GM21786 (cell line): Measurements from ENCODE around the gene CYTH4.

Experiments used
- ATAC-seq: cut with Tn5 transposase; IDR thresholded peaks from one replicate; pipeline ENCODE4 v1.9.1; 2021; ENCODE audit not compliant: unreplicated experiment

CYTH4 gene

GRCh38 chr22:37308385-37309200, 26.3 kb downstream of the CYTH4 start:
- no peak for ATAC-seq

- no peak for ATAC-seq
These were observed 27.1 kb downstream of the CYTH4 start for GRCh38 chr22:37309211-37310074.

- no peak for ATAC-seq
These were observed 27.8 kb downstream of the CYTH4 start for GRCh38 chr22:37310075-37310606.

DNA sequence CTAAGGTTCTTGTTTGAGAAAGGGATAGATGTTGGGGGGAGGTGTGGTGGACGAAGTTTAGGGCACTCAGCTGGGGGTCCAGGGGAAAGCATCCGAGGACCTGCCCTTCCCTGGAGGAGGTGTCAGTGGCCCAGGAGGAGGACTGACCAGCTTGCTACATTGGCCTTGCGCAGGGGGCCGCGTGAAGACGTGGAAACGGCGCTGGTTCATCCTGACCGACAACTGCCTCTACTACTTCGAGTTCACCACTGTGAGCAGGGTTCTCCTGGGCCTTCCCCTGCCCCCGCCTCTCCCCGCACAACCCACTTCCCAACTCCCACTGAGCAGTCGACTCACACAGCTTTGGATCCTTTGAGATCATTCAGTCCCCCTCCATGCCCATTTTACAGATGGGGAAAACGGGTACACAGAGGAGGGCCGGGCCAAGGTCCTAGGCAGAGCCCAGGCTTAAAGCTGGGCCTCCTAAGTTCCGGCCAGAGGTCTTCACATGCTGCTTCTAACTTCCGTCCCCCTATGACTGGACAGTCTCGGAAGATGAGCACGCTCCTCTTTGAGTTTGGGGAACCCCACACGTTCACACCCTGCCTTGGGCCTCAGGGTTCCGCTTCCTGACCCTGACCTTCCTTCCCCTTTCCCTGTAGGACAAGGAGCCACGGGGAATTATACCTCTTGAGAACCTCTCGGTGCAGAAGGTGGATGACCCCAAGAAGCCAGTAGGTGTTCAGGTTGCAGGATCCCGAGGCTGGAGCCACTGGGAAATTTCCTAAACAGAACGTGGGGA, 28.7 kb downstream of the CYTH4 start:
- no peak for ATAC-seq

DNA sequence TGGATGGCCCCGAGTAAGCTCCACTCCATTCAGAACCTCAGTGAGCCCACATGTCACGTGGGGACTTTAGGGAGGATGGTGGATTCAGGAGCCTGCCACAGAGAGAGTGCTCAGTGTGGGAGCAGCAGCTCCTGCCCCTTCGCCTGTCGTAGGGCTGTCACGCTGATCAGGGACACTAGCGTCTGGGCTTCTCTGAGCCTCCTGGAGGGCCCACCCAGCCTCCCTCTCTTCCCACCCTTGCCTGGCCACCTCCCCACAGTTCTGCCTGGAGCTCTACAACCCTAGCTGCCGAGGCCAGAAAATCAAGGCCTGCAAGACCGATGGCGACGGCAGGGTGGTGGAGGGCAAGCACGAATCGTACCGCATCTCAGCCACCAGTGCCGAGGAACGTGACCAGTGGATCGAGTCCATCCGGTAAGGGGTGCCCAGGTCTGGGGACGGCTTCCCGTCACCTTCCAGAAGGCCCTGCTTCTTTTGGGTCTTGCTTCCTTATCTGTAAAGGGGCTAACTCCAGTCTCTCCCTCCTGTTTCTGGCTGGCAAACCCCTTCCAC, 29.5 kb downstream of the CYTH4 start:
- no peak for ATAC-seq

GRCh38 chr22:37312549-37313183, 30.4 kb downstream of the CYTH4 start:
- ATAC-seq, result no peak

DNA sequence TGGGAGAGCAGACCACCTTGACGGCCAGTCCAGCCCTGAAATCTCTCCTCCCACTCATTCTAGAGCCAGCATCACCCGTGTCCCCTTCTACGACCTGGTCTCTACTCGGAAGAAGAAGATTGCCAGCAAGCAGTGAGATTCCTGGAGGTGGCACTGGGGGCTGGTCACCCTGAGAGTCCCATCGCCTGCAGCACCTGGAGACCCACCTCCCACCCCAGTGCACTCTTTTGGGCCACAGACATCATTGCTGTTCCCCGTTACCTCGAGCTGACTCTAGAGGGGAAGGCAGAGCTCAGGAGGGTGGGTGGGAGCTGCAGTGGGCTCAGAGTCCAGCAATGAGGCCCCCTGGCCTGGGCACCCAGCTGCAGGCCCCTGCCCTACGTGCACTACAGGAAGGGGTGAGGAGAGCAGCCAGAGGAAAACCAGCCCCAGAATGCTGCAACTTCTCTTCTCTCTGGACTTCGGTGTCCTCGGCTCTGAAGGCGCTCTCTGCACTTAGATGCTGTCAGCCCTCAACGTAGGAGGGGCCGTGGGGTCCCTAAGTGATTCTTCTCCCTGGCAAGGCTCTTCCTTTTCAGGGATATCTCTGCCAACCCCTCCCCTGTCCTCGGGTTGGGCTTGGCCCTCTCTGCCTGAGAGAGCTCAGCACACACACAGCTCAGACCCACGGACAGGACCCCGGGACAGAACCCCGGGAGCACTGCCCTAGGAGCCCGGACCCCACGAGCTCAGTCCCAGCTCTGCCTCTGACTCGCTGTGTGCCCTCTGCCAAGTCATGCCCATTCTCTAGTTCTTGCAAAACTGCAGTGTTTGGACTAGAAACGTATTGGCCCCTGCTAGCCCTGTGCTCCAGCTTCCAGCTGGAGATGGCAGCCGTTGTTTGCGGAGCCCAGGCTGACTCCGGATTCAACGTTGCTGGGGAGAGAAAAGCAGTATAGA, 31.3 kb downstream of the CYTH4 start:
- ATAC-seq, result no peak

DNA sequence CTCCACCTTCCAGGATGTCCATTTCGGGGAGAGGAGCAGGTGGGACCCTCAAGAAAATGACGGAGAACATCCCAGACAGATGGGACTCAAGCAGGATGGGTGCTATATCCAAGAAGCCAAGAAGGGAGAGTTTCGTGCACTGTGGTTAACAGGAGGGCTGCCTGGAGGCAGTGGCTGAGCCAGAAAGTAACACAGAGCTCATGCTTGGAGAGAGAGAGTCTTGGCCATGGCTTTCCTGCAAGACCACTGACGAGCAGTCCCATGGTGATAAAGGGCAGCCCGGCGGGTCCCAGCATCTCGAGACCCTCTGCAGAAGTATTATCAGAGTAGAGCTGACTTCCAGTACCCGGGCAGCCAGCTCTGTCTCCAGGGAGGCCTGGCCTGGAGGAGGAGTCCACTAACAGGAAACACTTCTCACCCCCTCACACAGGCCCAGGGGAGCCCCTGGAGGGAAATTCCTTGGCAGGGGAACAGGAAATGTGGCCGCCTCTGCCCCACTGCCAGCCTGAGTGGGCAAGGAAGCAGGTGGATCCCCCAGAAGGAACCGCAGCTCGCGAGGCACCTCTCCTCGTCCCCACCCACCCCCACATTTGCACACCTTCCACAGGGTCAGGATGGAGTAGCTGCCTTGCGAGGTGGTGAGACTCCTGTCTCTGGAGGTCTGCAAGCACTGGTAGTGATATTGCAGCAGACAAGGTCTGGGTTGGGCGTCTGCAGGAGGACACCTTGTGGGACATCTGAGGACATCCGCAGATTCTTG, 32.2 kb downstream of the CYTH4 start:
- ATAC-seq, result no peak

- ATAC-seq, result no peak
These were observed 34.1 kb downstream of the CYTH4 start for GRCh38 chr22:37316405-37316804.

DNA sequence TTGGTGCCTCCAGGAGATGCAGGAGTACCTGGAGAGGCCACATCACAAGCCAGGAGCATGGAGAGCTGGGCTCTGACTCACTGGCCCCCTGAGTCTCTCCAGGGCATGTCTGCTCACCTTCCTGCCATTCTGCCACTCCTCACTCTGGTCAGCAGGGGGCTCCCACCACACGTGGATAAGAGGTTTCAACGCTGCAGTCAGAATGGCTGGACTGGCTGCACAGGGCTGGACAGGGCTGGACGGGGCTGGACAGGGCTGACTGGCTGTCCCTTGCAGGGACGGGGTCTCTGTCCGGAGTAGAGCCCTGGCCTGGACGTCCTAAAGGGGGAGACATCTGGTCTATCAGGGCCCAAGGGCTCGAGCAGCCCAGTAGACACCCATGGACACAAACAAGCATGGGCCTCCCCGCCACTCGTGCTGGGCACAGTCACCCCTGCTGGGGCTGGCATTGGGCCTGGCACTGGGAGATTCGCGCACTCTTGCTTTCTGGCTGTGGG, 34.6 kb downstream of the CYTH4 start:
- no peak for ATAC-seq

GRCh38 chr22:37317698-37318210, 35.4 kb downstream of the CYTH4 start:
- no peak for ATAC-seq

GRCh38 chr22:37318364-37319109, 36.2 kb downstream of the CYTH4 start:
- no peak for ATAC-seq

GRCh38 chr22:37319469-37319868, 37.2 kb downstream of the CYTH4 start:
- no peak for ATAC-seq

GRCh38 chr22:37320726-37321677, 38.7 kb downstream of the CYTH4 start:
- no peak for ATAC-seq

DNA sequence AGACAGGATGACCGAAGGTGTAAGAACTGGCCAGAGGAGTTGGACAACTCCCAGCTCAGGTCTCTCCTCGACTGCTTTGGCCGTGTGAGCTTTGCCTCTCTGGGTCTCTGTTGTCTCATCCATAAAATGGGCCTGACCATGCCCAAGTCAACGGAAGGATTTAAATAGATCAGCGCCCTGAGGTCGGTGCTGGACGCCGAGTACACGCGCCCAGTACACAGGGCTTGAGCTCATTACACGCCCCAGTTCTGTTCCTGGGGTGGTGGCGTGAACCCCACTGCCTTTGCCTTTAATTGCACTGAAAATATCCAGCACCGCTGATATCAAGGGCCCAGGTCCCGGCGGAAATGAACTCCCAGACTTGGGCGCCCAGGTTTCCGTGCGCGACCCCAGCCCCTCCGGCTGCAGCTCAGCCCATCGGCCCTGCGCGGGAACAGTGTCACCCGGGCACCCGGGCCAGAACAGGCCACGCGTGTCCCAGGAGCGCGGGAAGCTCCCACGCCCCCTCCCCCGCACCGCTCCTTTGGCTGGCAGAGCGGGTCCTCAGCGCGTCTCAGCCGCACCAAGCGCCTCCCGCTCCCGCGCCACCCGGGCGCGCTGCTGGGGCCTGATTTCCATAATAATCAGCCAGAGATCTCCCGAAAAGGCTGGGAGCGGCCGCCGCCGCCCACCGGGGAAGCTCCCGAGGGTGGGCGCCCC, 42.2 kb downstream of the CYTH4 start:
- no peak for ATAC-seq

- ATAC-seq, result no peak
These were observed 42.7 kb downstream of the CYTH4 start for GRCh38 chr22:37325039-37325395.
